HG02678 (cell line): ENCODE data around the gene TNF.

Source experiments
- ATAC-seq: cut with Tn5 transposase; IDR thresholded peaks from one replicate; pipeline ENCODE4 v1.9.1; 2021; ENCODE audit warnings: mild to moderate bottlenecking, moderate library complexity; ENCODE audit not compliant: unreplicated experiment

TNF gene

DNA sequence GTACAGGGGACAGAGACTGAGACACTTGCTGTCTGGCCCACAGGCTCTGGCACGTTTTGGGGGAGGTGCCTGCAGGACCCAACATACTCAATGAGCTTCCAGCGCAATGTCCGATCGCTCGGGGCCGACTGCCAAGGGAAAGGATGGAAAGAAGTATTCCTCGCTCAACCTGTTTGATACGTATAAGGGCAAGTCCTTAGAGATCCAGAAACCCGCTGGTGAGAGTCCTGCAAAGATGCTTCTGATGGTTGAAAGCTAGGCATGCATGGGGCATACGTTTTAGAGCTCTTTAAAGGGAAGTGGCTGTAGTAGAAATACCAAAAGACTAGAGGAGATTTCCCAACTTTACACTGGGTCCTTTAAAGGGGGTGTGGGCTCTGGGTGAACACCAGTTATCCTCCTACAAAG, 47.3 kb downstream of the TNF start:
- no peak for ATAC-seq

DNA sequence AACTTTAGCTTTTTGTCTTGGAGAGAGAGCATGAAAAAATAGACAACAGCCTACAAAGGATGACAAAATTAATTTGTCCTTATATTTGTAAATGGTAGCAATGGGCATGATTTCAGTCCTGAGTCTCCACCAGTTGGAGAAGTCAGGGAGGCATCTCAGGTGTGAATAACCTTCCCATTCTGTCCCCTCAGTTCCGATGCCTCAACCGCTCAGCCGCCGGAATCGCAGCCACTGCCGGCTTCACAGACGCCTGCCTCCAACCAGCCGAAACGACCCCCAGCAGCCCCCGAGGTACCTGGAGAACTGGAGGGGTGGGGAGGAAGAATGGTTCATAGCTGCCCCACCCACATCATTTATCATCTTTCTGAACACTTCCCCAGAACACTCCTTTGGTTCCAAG, 48.7 kb downstream of the TNF start:
- no peak for ATAC-seq

DNA sequence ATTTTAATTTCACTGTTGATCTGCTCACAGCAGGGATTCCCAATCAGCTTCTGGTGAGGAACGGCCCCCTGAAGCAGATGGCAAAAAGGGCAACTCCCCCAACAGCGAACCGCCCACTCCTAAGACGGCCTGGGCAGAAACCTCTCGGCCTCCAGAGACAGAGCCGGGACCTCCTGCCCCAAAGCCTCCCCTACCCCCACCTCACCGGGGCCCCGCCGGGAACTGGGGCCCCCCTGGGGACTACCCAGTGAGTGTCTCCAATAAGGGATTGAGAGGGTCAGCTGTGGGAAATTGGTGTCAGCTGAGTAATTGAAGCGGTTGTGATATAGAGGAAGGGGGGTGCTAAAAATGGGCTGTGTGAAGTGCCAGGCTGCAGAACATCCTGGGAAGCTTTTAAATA, 51.6 kb downstream of the TNF start:
- ATAC-seq: no peak

DNA sequence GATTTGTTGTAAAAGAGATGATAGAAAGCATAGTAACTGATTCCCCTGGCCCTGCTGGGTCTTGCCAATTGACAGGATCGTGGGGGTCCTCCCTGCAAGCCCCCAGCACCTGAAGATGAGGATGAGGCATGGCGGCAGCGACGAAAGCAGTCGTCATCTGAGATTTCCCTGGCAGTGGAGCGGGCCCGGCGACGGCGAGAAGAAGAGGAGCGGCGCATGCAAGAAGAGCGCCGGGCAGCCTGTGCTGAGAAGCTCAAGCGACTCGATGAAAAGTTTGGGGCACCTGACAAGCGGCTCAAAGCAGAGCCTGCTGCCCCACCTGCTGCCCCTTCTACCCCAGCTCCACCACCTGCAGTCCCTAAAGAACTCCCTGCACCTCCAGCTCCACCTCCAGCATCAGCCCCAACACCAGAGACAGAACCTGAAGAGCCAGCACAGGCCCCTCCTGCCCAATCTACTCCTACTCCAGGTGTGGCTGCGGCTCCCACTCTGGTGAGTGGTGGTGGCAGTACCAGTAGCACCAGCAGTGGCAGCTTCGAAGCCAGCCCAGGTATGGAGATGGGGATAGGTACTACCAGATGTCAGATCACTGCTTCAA, 52.4 kb downstream of the TNF start:
- ATAC-seq: no peak
